ENCODE results near the gene GAST. TPM values are rescaled to one million over a fixed set of nuclear protein-coding genes. Genes with fewer than 3 reads are reported as not detected.
"Not testable (repeated sequence)": the region's sequence is repeated elsewhere in the genome, so short reads cannot be mapped to it uniquely, and the experiment has no call there.

Gene GAST
- total and polyA plus RNA-seq, 11 donors: not detected

DNA sequence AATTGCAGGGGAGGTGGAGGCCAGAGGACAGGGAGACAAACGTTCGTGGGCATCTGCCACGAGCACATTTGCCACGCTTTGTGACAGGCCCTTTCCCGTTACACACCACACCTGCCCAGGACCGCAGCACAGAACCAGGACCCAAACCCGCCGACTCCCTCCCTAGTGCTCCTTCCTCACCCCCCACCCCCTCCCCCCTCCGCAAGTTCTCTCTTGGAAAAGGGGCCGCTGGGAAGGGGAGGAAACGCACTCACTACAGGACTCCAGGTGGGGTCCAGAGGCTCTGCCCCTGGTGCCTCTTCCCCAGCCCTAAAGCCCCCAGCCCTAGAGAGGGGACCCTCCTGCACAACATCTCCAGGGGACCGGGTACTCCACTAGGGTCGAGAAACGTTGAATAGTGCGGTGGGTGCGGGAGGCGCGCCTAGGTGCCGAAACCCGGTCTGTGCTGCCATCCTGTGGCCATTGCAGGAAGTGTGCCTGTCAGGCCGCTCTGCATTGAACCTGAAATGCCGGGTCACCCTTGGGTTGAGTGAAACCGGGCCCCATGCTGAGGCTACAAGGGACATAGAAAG lies 45.3 kb upstream of the GAST start:
- H3K27me3 ChIP-seq: no peaks in the 10 kb centered on the region
- H3K9me3 ChIP-seq: no peaks in the 10 kb centered on the region
- TF ChIP-seq, protein P1, sequence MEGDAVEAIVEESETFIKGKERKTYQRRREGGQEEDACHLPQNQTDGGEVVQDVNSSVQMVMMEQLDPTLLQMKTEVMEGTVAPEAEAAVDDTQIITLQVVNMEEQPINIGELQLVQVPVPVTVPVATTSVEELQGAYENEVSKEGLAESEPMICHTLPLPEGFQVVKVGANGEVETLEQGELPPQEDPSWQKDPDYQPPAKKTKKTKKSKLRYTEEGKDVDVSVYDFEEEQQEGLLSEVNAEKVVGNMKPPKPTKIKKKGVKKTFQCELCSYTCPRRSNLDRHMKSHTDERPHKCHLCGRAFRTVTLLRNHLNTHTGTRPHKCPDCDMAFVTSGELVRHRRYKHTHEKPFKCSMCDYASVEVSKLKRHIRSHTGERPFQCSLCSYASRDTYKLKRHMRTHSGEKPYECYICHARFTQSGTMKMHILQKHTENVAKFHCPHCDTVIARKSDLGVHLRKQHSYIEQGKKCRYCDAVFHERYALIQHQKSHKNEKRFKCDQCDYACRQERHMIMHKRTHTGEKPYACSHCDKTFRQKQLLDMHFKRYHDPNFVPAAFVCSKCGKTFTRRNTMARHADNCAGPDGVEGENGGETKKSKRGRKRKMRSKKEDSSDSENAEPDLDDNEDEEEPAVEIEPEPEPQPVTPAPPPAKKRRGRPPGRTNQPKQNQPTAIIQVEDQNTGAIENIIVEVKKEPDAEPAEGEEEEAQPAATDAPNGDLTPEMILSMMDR (IDR thresholded peaks at IDR 0.05): peak; percentile 88 to 97 (median 92)
- no peak for TF ChIP-seq POLR2A (IDR thresholded peaks at IDR 0.05)
- intact Hi-C loops (cut with DNase I): loop anchor here in 7 of 10 donors (1.0 to 10.0 kb wide), 11 partner anchors 262 to 1062 kb away; no protein-coding TSS in a partner anchor
- H3K4me3 ChIP-seq: peak overlapping the region; percentile 15 to 70 (median 51)
- H3K4me1 ChIP-seq: peaks cover 0 to 36% (median 14%) of the 10 kb centered on the region in 12 donors
- ATAC-seq (peak; percentile 79 to 85 (median 84)), DNase-seq (peak; percentile 77 to 93 (median 85))
- H3K27ac ChIP-seq: peak overlapping the region in 11 of 12 donors; percentile 30 to 87 (median 77)
- no peaks in the 10 kb centered on the region for H3K36me3 ChIP-seq
- 0 to 1% (median 1%) methylated on average over 20 to 23 of the region's 23 CpGs for WGBS, 4 donors

DNA sequence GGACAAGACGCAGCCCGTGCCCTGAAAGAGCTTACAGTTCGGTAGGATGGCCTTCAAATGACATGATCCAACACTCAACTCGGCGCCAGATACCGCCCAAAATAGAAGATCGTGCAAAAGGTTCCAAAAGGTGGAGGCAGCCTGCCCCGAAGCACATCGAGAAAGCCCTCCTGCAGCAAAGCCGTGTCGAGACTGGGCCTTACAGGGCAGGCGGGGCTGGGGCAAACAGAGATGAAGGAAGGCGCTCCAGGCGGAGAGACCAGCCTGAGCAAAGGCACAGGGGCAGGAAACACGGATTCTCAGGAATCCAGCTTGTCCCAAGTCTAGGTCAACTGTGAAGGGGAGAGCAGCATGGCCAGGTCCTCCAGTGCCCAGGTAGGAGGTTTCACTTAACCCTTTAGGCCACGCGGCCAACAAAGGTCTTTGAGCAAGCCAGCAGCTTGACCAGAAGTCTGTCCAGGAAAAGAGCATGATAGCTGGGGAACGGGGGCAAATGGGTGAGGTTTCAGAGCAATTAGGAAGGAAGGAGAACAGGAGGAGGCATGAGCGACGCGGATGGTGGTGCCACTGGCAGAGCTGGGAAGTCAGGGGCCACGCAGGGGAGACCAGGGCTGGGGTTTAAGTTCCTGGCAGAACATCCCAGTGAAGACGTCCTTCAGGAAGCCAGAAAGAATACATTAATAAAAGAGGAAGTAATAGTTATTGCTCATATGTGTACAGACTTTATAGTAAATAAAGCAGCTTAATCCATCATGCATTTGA lies 44.7 kb upstream of the GAST start:
- peak overlapping the region in 6 of 12 donors; percentile 49 to 60 (median 51) for H3K4me3 ChIP-seq
- H3K9me3 ChIP-seq: no peaks in the 10 kb centered on the region
- H3K4me1 ChIP-seq: peaks cover 0 to 37% (median 14%) of the 10 kb centered on the region in 12 donors
- 48 to 51% (median 50%) methylated on average over 22 to 23 of the region's 23 CpGs for WGBS, 4 donors
- ATAC-seq: no peak
- H3K27me3 ChIP-seq: no peaks in the 10 kb centered on the region
- TF ChIP-seq, protein P1 (IDR thresholded peaks at IDR 0.05): peak in 4 of 12 donors; percentile 0 to 5 (median 2)
- TF ChIP-seq POLR2A (IDR thresholded peaks at IDR 0.05): no peak
- peak overlapping the region in 11 of 12 donors; percentile 30 to 87 (median 77) for H3K27ac ChIP-seq
- intact Hi-C loops (cut with DNase I): loop anchor here in 7 of 10 donors (2.0 to 10.0 kb wide), 10 partner anchors 263 to 1063 kb away; no protein-coding TSS in a partner anchor
- no peaks in the 10 kb centered on the region for H3K36me3 ChIP-seq
- DNase-seq: peak in 3 of 5 donors; percentile 23 to 63 (median 27)

DNA sequence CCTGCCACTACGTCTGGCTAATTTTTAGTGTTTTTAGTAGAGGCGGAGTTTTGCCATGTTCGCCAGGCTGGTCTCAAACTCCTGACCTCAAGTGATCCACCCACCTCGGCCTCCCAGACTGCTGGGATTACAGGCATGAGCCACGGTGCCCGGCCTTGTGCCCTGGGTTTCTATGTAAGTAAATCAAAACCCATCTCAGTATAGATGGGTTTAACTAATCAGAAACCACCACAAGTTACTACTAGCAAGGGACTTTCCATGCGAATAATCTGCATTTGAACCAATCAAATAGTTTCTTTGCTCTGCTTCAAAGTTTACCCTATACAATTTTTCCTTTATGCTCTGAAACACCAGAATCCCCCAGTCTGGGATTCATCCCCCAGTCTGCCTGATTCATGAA lies 40.0 kb upstream of the GAST start:
- WGBS, 4 donors: 94 to 96% (median 95%) methylated on average over 7 of the region's 7 CpGs
- Histone ChIP-seq H3K27ac (no peak overlapping the region), H3K27me3 (no peaks in the 10 kb centered on the region), H3K9me3 (no peaks in the 10 kb centered on the region), H3K4me1 (peaks cover 0 to 52% (median under 1%) of the 10 kb centered on the region in 12 donors), H3K4me3 (no peak overlapping the region), H3K36me3 (no peaks in the 10 kb centered on the region)
- peak in 1 of 5 donors; percentile 37 for DNase-seq
- TF ChIP-seq POLR2A (IDR thresholded peaks at IDR 0.05): no peak
- TF ChIP-seq, protein P1 (IDR thresholded peaks at IDR 0.05): no peak
- ATAC-seq: no peak
- intact Hi-C loops (cut with DNase I): no loop called here

GRCh38 chr17:41675157-41676057 lies 36.7 kb upstream of the GAST start:
- H3K4me3 ChIP-seq; H3K9me3 ChIP-seq; H3K36me3 ChIP-seq; DNase-seq; intact Hi-C loops (cut with DNase I); ATAC-seq; H3K27me3 ChIP-seq: not testable (repeated sequence)
- peaks cover 0 to 58% (median 2%) of the 10 kb centered on the region in 12 donors for H3K4me1 ChIP-seq
- H3K27ac ChIP-seq: peak overlapping the region in 1 of 12 donors; percentile 32
- WGBS, 4 donors: 85 to 89% (median 87%) methylated on average over 7 of the region's 7 CpGs
